Measurements from ENCODE around the gene SYNGR1.

The SYNGR1 gene

DNA sequence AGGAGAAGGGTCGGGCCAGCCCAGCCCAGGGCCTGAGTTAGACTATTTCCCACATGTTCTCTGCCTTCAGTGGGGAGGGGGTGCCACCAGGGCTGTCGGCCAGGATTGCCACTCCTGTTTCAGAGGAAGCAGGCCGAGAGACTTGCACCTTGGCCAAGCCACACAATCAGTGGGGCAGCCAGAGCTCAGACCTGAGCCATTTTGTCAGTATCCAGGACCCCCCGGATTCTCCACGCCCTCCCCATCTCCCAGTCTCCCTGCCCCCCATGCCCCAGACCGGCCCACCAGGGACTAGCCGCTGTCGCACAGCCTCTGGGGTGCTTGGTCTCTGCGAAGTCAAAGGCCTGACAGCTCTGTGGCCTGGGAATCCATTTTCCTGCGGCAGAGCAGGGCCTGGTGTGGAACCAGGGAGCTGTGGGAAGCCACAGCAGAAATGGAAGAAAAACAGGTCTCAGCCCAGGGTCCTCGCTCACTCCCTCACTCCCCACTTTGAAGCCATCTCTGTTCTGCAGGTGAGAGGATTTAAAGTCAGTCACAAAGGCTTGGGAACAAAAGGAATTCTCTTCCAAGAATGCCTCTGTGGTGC lies 81.5 kb downstream of the SYNGR1 start:
- DNase-seq = no peak

DNA sequence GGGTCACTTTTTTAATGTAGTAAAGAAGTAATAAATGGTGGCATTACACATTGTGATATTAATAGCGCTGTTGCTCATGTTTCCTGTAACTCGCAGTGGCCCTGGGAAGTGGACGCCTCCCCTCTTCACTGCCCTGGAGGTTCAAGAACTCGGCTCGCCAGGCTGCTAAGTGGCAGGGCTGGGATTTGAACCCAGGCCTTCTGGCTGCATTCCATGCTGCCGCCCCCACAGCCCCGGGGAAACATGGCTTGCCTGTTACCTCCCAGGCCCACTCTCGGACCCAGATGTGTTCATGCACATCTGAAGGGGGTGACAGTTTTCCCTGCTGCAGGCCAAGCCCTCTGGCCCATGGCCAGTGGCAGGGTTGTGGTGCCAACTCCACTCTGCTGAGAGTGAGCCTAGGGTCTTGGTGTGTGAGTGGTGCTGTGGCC lies 82.0 kb downstream of the SYNGR1 start:
- peak; percentile 60 for DNase-seq

- DNase-seq = no peak
Observed at GRCh38 chr22:39432361-39432811, 82.6 kb downstream of the SYNGR1 start.

GRCh38 chr22:39433476-39434242 lies 83.9 kb downstream of the SYNGR1 start:
- no peak for DNase-seq

DNA sequence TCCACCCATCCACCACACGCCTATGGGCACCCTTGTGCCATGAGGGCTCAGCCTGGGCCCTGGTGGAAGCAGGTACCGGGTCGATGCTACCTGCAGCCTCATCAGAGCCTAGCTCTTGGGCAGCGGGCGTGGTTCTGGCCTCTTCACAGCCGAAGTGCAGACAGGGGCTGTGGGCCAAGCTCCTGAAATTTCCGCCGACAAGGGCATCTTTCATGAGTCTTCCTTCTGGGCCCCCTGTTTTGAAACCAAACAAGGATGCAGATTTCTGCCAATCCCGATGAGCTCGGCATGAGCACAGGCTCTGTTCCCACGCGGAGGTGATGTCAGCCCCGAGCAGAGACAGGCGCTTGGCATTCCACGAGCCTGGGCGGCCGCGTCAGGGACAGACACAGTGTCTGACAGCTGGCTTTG lies 84.5 kb downstream of the SYNGR1 start:
- no peak for DNase-seq

GRCh38 chr22:39434721-39435120 lies 84.9 kb downstream of the SYNGR1 start:
- no peak for DNase-seq

All from fibroblast of skin of back (primary cell).